SH-SY5Y (cell line): ENCODE data around the gene TRAF5.

Experiments used
- GATA2 ChIP-seq: IDR thresholded peaks from 2 replicates; pipeline ENCODE4 v1.6.1; 2011; ENCODE audit warnings: mild to moderate bottlenecking, low read depth, low read length
- GATA3 ChIP-seq: IDR thresholded peaks from 2 replicates; pipeline ENCODE4 v1.6.1; 2011; ENCODE audit warnings: low read depth, mild to moderate bottlenecking, low read length, moderate library complexity

The TRAF5 gene

GRCh38 chr1:211411639-211412038, 85.0 kb downstream of the TRAF5 start:
- TF ChIP-seq GATA3 (no peak), GATA2 (no peak)

- TF ChIP-seq GATA3 (no peak), GATA2 (no peak)
Measured at GRCh38 chr1:211415700-211416099, 89.1 kb downstream of the TRAF5 start.

- TF ChIP-seq GATA2 (no peak), GATA3 (no peak)
Measured at GRCh38 chr1:211420389-211420788, 93.8 kb downstream of the TRAF5 start.

GRCh38 chr1:211420845-211421454, 94.3 kb downstream of the TRAF5 start:
- TF ChIP-seq GATA2 (no peak), GATA3 (no peak)

- no peak for TF ChIP-seq GATA2
- TF ChIP-seq GATA3: no peak
Measured at GRCh38 chr1:211424018-211424417, 97.4 kb downstream of the TRAF5 start.
